SK-N-SH (cell line): ENCODE data around the gene CHD9. TPM values are rescaled to one million over a fixed set of nuclear protein-coding genes. Genes with fewer than 3 reads are reported as not detected.

ENCODE experiments used
- CTCF ChIA-PET: fragments of 300-600, 350-600 bp; formaldehyde crosslinking; extraction: SDS; loops from one replicate; lab custom pipeline; 2021; lab: Yijun Ruan, JAX
- POLR2A ChIA-PET: fragments of 350-600 bp; sonication (Branson Sonifier 250); formaldehyde crosslinking; extraction: SDS; loops from one replicate; lab custom pipeline; 2020; ENCODE audit warnings: antibody characterized with exemption, inconsistent platforms; lab: Yijun Ruan, JAX
- DNase-seq: peaks from one replicate; pipeline ENCODE4 v3.0.0; 2012
- H2AFZ ChIP-seq: fragments of 200-600 bp; sonication (generic); 2 replicates; pipeline ENCODE4 v1.8.1; 2016; ENCODE audit warnings: antibody characterized with exemption, mild to moderate bottlenecking, low read depth
- H3F3A ChIP-seq: fragments of 200-600 bp; sonication (generic); replicated peaks from 2 replicates; pipeline ENCODE3; 2016; ENCODE audit warnings: antibody characterized with exemption, mild to moderate bottlenecking; ENCODE audit not compliant: insufficient read depth
- H3K27ac ChIP-seq, 2 experiments: fragments of 200-500 bp in 1 of 2; fragments of 200-600 bp in 1 of 2; sonication (Bioruptor generic) in 1 of 2; sonication (generic), shearing (Covaris generic) in 1 of 2; 2 replicates each; pipeline versions ENCODE4 v1.5.1 to v1.6.1; 2014 to 2016; ENCODE audit warnings: low read depth in 2 of 2, inconsistent platforms in 1 of 2, low read length in 1 of 2, mild to moderate bottlenecking in 1 of 2, mixed read lengths in 1 of 2
- H3K27me3 ChIP-seq: fragments of 200-600 bp; sonication (generic), shearing (Covaris generic); 2 replicates; pipeline ENCODE4 v1.6.1; 2016; ENCODE audit warnings: mixed run types; ENCODE audit not compliant: insufficient read depth
- H3K36me3 ChIP-seq, 2 experiments: fragments of 200-500 bp in 1 of 2; fragments of 200-600 bp in 1 of 2; sonication (Bioruptor generic) in 1 of 2; sonication (generic) in 1 of 2; replicated peaks in 1 of 2; 2 replicates each; pipeline versions ENCODE3 to v1.5.1; 2014 to 2016; ENCODE audit warnings: low read length in 1 of 2, mild to moderate bottlenecking in 1 of 2; ENCODE audit not compliant: insufficient read depth in 2 of 2, control insufficient read depth in 1 of 2
- H3K4me1 ChIP-seq, 2 experiments: fragments of 200-500 bp in 1 of 2; fragments of 200-600 bp in 1 of 2; sonication (Bioruptor generic) in 1 of 2; sonication (generic), shearing (Covaris generic) in 1 of 2; 2 replicates each; pipeline versions ENCODE4 v1.5.1 to v1.6.1; 2014 to 2016; ENCODE audit warnings: low read depth in 1 of 2, low read length in 1 of 2, mixed run types in 1 of 2; ENCODE audit not compliant: insufficient read depth in 2 of 2, control insufficient read depth in 1 of 2
- H3K4me2 ChIP-seq: fragments of 200-600 bp; sonication (generic), shearing (Covaris generic); 2 replicates; pipeline ENCODE4 v1.6.1; 2017; ENCODE audit warnings: mixed run types
- H3K4me3 ChIP-seq, 2 experiments: fragments of 200-500 bp in 1 of 2; fragments of 200-600 bp in 1 of 2; sonication (Bioruptor generic) in 1 of 2; sonication (generic), shearing (Covaris generic) in 1 of 2; 2 replicates each; pipeline versions ENCODE4 v1.5.1 to v1.8.1; 2014 to 2016; ENCODE audit warnings: low read depth in 2 of 2, inconsistent platforms in 1 of 2, low read length in 1 of 2, mild to moderate bottlenecking in 1 of 2, mixed read lengths in 1 of 2, moderate library complexity in 1 of 2
- H3K79me2 ChIP-seq: fragments of 200-600 bp; sonication (generic); 2 replicates; pipeline ENCODE4 v1.8.1; 2017; ENCODE audit warnings: mild to moderate bottlenecking; ENCODE audit not compliant: insufficient read depth
- H3K9ac ChIP-seq: fragments of 200-600 bp; sonication (generic); 2 replicates; pipeline ENCODE4 v1.6.1; 2017; ENCODE audit warnings: mixed run types
- H3K9me2 ChIP-seq: fragments of 200-600 bp; sonication (generic); 2 replicates; pipeline ENCODE4 v1.6.1; 2017; ENCODE audit warnings: mixed run types
- H3K9me3 ChIP-seq: fragments of 200-600 bp; sonication (generic); 2 replicates; pipeline ENCODE4 v1.6.1; 2017; ENCODE audit warnings: mixed run types, mild to moderate bottlenecking, moderate library complexity
- H4K20me1 ChIP-seq: fragments of 200-600 bp; sonication (generic); 2 replicates; pipeline ENCODE4 v1.6.1; 2017; ENCODE audit warnings: mild to moderate bottlenecking, mixed run types; ENCODE audit not compliant: insufficient read depth
- FOSL2 ChIP-seq: IDR thresholded peaks from 2 replicates; pipeline ENCODE4 v1.4.0; 2012; ENCODE audit warnings: low read depth, mild to moderate bottlenecking, moderate library complexity, borderline replicate concordance
- FOXJ3 ChIP-seq: sonication (generic); formaldehyde crosslinking; IDR thresholded peaks from 2 replicates; pipeline ENCODE4 v1.5.1; 2020; ENCODE audit warnings: mild to moderate bottlenecking, missing genetic modification reagents
- POLR2AphosphoS5 ChIP-seq: IDR thresholded peaks from 2 replicates; pipeline ENCODE4 v1.6.1; 2012; ENCODE audit warnings: low read depth, low read length
- RCOR1 ChIP-seq: fragments of 150-350 bp; IDR thresholded peaks from 2 replicates; pipeline ENCODE4 v1.6.1; 2017; ENCODE audit warnings: antibody characterized with exemption, low read length
- TAF1 ChIP-seq: IDR thresholded peaks from 2 replicates; pipeline ENCODE4 v1.6.1; 2012; ENCODE audit warnings: low read depth, mild to moderate bottlenecking, low read length, moderate library complexity, borderline replicate concordance
- WGBS: methylation state at CpG from one replicate; pipeline ENCODE4 v1.1.6; 2017; ENCODE audit warnings: low lambda C conversion rate; 5-methylcytosine and 5-hydroxymethylcytosine counted together
- polyA plus RNA-seq, 3 experiments: library from polyadenylated mRNA; depleted of rRNA; stranded (reverse); fragments of >200 nt; gene quantifications; 2 replicates each; pipeline ENCODE4 v1.2.3, GENCODE V29; 2012
- TF ChIP-seq, protein P1 (sequence below): IDR thresholded peaks from 2 replicates; pipeline ENCODE4 v1.6.1; 2012; ENCODE audit warnings: mild to moderate bottlenecking, low read depth, low read length, moderate library complexity

CHD9 gene
- polyA plus RNA-seq, 1 of the 3 experiments (the other 2 are of a cell fraction): 6.2 TPM

DNA sequence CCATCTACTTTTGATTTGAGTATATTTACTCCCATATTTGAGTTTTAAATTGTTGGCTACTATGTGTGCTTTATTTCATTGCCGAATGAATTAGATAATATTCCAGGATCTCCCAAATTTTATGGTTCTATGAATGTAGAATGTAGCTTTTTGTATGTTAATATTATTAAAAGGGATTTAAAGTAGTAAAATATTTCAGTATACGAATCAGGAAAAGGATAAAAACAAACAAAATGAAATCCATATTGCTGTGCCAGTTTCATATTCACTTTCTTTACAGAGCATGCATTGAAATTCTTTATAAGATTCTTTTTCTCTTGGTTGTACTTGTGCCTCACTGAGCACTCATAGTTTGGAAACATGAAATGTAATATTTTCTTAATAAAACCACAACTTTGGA lies 155.1 kb downstream of the CHD9 start (continued):
- TF ChIP-seq, protein P1, sequence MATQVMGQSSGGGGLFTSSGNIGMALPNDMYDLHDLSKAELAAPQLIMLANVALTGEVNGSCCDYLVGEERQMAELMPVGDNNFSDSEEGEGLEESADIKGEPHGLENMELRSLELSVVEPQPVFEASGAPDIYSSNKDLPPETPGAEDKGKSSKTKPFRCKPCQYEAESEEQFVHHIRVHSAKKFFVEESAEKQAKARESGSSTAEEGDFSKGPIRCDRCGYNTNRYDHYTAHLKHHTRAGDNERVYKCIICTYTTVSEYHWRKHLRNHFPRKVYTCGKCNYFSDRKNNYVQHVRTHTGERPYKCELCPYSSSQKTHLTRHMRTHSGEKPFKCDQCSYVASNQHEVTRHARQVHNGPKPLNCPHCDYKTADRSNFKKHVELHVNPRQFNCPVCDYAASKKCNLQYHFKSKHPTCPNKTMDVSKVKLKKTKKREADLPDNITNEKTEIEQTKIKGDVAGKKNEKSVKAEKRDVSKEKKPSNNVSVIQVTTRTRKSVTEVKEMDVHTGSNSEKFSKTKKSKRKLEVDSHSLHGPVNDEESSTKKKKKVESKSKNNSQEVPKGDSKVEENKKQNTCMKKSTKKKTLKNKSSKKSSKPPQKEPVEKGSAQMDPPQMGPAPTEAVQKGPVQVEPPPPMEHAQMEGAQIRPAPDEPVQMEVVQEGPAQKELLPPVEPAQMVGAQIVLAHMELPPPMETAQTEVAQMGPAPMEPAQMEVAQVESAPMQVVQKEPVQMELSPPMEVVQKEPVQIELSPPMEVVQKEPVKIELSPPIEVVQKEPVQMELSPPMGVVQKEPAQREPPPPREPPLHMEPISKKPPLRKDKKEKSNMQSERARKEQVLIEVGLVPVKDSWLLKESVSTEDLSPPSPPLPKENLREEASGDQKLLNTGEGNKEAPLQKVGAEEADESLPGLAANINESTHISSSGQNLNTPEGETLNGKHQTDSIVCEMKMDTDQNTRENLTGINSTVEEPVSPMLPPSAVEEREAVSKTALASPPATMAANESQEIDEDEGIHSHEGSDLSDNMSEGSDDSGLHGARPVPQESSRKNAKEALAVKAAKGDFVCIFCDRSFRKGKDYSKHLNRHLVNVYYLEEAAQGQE: no peak
- no peak for TF ChIP-seq FOSL2

DNA sequence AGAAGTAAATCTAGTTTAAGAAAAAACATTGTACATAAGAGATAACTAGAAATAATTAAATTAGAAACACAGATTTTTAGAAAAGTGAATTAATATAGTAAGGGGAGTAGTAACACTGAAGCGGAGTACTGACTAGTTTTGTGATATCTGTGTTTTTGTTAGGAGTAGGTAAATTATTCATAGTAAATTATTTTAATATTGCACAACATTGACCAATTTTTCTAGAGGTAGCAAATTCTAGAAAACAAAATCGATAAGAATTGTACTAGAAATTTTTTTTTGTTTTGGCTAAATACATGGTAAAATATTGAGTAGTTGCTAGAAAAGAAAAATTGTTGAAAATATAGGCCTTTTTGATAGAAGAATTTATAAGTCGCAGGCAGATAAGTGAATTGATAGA lies 156.5 kb downstream of the CHD9 start:
- TF ChIP-seq FOXJ3 (no peak), RCOR1 (no peak)
- Histone ChIP-seq H2AFZ (no peak overlapping the region; the same call in 1 of the 2 replicates), H3K4me1 (peaks cover 13 to 27% of the 10 kb centered on the region in 2 experiments; a peak in 2 of 4 replicates), H3K9ac (peak overlapping the region; percentile 91; the same call in 1 of the 2 replicates), H3K4me2 (peak overlapping the region; percentile 97), H3K9me2 (no peaks in the 10 kb centered on the region), H3K79me2 (peaks cover 90% of the 10 kb centered on the region), H4K20me1 (peaks cover 26% of the 10 kb centered on the region), H3F3A (peaks cover 27% of the 10 kb centered on the region), H3K9me3 (no peaks in the 10 kb centered on the region), H3K36me3 (peaks cover 16 to 25% of the 10 kb centered on the region in 2 experiments), H3K27me3 (no peaks in the 10 kb centered on the region), H3K27ac (no peak overlapping the region; a peak in 1 of 4 replicates), H3K4me3 (peak overlapping the region; percentile 52 to 69; a peak in 3 of 4 replicates)
- no peak for DNase-seq
- ChIA-PET CTCF (interaction anchor here (1.3 kb wide), 1 partner anchor 157 kb away, joined by 3 read pairs; no protein-coding TSS in a partner anchor), POLR2A (no interaction called here)
- WGBS: 66% methylated on average over 3 of the region's 3 CpGs

DNA sequence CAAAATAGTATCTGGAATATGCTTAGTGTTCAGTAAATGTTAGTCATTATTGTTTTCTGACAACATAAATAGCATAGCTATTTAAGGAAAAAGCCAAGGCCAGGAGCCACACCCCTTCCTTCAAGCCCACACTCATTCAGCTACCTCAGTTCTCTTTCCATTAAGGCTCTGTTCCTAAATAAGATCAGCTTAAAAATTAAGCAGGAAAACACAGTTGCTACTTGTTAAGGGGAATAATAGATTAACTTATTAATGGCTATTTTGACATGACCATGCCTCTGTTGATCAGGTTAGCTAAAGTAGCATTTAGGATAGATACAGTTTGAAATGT lies 158.1 kb downstream of the CHD9 start:
- CTCF ChIA-PET: interaction anchor here (0.8 to 1.9 kb wide), 4 partner anchors 26 to 158 kb away, joined by 3 to 14 read pairs (median 4); partner anchors contain the start of gene CHD9
- H3K9me2 ChIP-seq: no peaks in the 10 kb centered on the region

More for the DNA sequence above, 158.1 kb downstream of the CHD9 start:
- Histone ChIP-seq H4K20me1 (peaks cover 26% of the 10 kb centered on the region), H3K36me3 (peaks cover 16 to 41% of the 10 kb centered on the region in 2 experiments), H3F3A (peaks cover 22% of the 10 kb centered on the region), H3K9ac (no peak overlapping the region), H3K27ac (0 out of 4 replicates have a peak overlapping the region, but pooled peaks have one; percentile 1 to 8), H3K27me3 (no peaks in the 10 kb centered on the region), H3K9me3 (no peaks in the 10 kb centered on the region), H3K79me2 (peaks cover 95% of the 10 kb centered on the region), H3K4me3 (no peak overlapping the region), H3K4me1 (peaks cover 8 to 23% of the 10 kb centered on the region in 2 experiments; a peak in 2 of 4 replicates), H2AFZ (no peak overlapping the region), H3K4me2 (peak overlapping the region; percentile 15)
- no peak for DNase-seq
- TF ChIP-seq TAF1 (no peak), POLR2AphosphoS5 (no peak)
- POLR2A ChIA-PET: no interaction called here
